Measurements from ENCODE around the gene TTLL11. TPM values are rescaled to one million over a fixed set of nuclear protein-coding genes. Genes with fewer than 3 reads are reported as not detected.

Gene TTLL11
- polyA plus RNA-seq, 1 of the 3 experiments (the other 2 are of a cell fraction), result 6.8 TPM

GRCh38 chr9:121914604-121915303, 178.4 kb downstream of the TTLL11 start:
- H3K9me3 ChIP-seq, result no peaks in the 10 kb centered on the region
- peaks cover 16% of the 10 kb centered on the region for H3F3A ChIP-seq (replicated peaks; ENCODE audit: insufficient read depth)
- DNase-seq, result no peak
- H3K36me3 ChIP-seq (replicated peaks in 1 of 2; ENCODE audit: control insufficient read depth in 1 of 2, insufficient read depth in 2 of 2, low read length in 1 of 2), result no peaks in the 10 kb centered on the region
- H3K4me3 ChIP-seq (ENCODE audit: low read depth in 2 of 2, low read length in 1 of 2), result no peak overlapping the region
- H4K20me1 ChIP-seq (ENCODE audit: insufficient read depth), result no peaks in the 10 kb centered on the region
- no peaks in the 10 kb centered on the region for H3K27me3 ChIP-seq (ENCODE audit: insufficient read depth)
- no peak overlapping the region for H3K9ac ChIP-seq
- POLR2A ChIA-PET, result interaction anchor here (0.6 kb wide), 1 partner anchor 12 kb away, joined by 4 read pairs; no protein-coding TSS in a partner anchor
- CTCF ChIA-PET, result interaction anchor here (1.3 to 1.4 kb wide), 2 partner anchors 16 to 184 kb away, joined by 4 read pairs; no protein-coding TSS in a partner anchor
- WGBS (ENCODE audit: low lambda C conversion rate), result 78% methylated on average over 7 of the region's 10 CpGs
- peaks cover 0 to 12% of the 10 kb centered on the region in 2 experiments; a peak in 1 of 4 replicates for H3K4me1 ChIP-seq (ENCODE audit: control insufficient read depth in 1 of 2, insufficient read depth in 2 of 2, low read depth in 1 of 2, low read length in 1 of 2)
- peak overlapping the region in 1 of 2 experiments; percentile 73; a peak in 1 of 4 replicates for H3K27ac ChIP-seq (ENCODE audit: low read depth in 2 of 2, low read length in 1 of 2)
- no peak for TF ChIP-seq IRF3 (IDR thresholded peaks at IDR 0.05; ENCODE audit: low read depth, low read length)
- TF ChIP-seq RCOR1 (IDR thresholded peaks at IDR 0.05; ENCODE audit: low read length), result no peak
- no peak for TF ChIP-seq USF1 (IDR thresholded peaks at IDR 0.05; ENCODE audit: borderline replicate concordance, low read depth)
- TF ChIP-seq GATA2 (CRISPR knock-in tag; IDR thresholded peaks at IDR 0.05), result no peak
- TF ChIP-seq CHD2 (IDR thresholded peaks at IDR 0.05; ENCODE audit: low read length, partially characterized antibody), result no peak
- no peak for TF ChIP-seq SIN3A (IDR thresholded peaks at IDR 0.05; ENCODE audit: borderline replicate concordance, low read depth, low read length)
- no peak for TF ChIP-seq YY1 (IDR thresholded peaks at IDR 0.05; ENCODE audit: low read depth)
- TF ChIP-seq EP300 (IDR thresholded peaks at IDR 0.05; ENCODE audit: borderline replicate concordance in 1 of 2, low read depth in 1 of 2, low read length in 1 of 2), result no peak
- TF ChIP-seq EZH2phosphoT487 (IDR thresholded peaks at IDR 0.05; ENCODE audit: borderline replicate concordance, low read depth), result no peak
- TF ChIP-seq CTCF (IDR thresholded peaks at IDR 0.05), result no peak
- no peak for TF ChIP-seq MEF2A (IDR thresholded peaks at IDR 0.05; ENCODE audit: borderline replicate concordance, low read depth)
- TF ChIP-seq TAF1 (IDR thresholded peaks at IDR 0.05; ENCODE audit: borderline replicate concordance, low read depth, low read length), result no peak
- TF ChIP-seq TCF12 (IDR thresholded peaks at IDR 0.05), result no peak
- no peak overlapping the region for H2AFZ ChIP-seq (ENCODE audit: low read depth)
- H3K4me2 ChIP-seq, result no peak overlapping the region
- no peaks in the 10 kb centered on the region for H3K9me2 ChIP-seq
- H3K79me2 ChIP-seq (ENCODE audit: insufficient read depth), result peaks cover 14% of the 10 kb centered on the region; the same call in 1 of the 2 replicates

Data from SK-N-SH (cell line).